Left colon (tissue), 2 donors: Measurements from ENCODE around the gene GPATCH2L. TPM values are rescaled to one million over a fixed set of nuclear protein-coding genes. Genes with fewer than 3 reads are reported as not detected.

Experiments used
- ATAC-seq: fragments of 200-7000 bp; cut with Tn5 transposase; one replicate; pipeline ENCODE4 v1.9.1; 2020; ENCODE audit warnings: mild to moderate bottlenecking, moderate library complexity
- DNase-seq, 2 donors: peaks; one replicate each; pipeline ENCODE4 v3.0.0-alpha.2; 2020
- intact Hi-C, 2 donors: fragments of 100-400 bp; cut with DNase I in 1 of 2; cut with micrococcal nuclease in 1 of 2; formaldehyde crosslinking; loops; one replicate each; pipeline versions ENCODE4 v1.11.2 to v1.14.0; 2022; cut with DNase I, micrococcal nuclease
- total RNA-seq, 2 donors: library from RNA; stranded (reverse); fragmentation: NEBNext Ultra II Directional; extraction: Animal tissue kit (Norgen Biotek cat#: 25700); gene quantifications; one replicate each; pipeline ENCODE4 v1.2.1, GENCODE V29; 2021
- donor health status: DM: no; HTN: no; CAD: no.
- donor health status: DM: yes; HTN: yes; CAD: no.

The GPATCH2L gene
- total RNA-seq, 2 donors from 2014 or later: 32.1 to 37.6 TPM

- ATAC-seq: no peak
- no peak for DNase-seq
- intact Hi-C loops: no loop called here
Measured at GRCh38 chr14:76186308-76187027, 34.7 kb downstream of the GPATCH2L start.

GRCh38 chr14:76191297-76191696 is 39.6 kb downstream of the GPATCH2L start:
- ATAC-seq (no peak), DNase-seq (peak; percentile 4 to 31)
- intact Hi-C loops: no loop called here

GRCh38 chr14:76193696-76194095 is 42.0 kb downstream of the GPATCH2L start:
- intact Hi-C loops: no loop called here
- ATAC-seq (no peak), DNase-seq (no peak)

- ATAC-seq (no peak), DNase-seq (no peak)
- intact Hi-C loops: no loop called here
Measured at GRCh38 chr14:76194327-76194726, 42.6 kb downstream of the GPATCH2L start.

- intact Hi-C loops: no loop called here
- ATAC-seq (no peak), DNase-seq (no peak)
Measured at GRCh38 chr14:76195003-76195402, 43.3 kb downstream of the GPATCH2L start.

- no peak for DNase-seq
- ATAC-seq: no peak
- intact Hi-C loops: no loop called here
Measured at GRCh38 chr14:76196980-76197695, 45.4 kb downstream of the GPATCH2L start.

GRCh38 chr14:76201162-76201561 is 49.4 kb downstream of the GPATCH2L start:
- intact Hi-C loops: no loop called here
- ATAC-seq (no peak), DNase-seq (no peak)

GRCh38 chr14:76203086-76204001 is 51.6 kb downstream of the GPATCH2L start:
- DNase-seq: peak; percentile 16 to 25

GRCh38 chr14:76204461-76205230 is 52.9 kb downstream of the GPATCH2L start:
- no peak for DNase-seq
- no peak for ATAC-seq
- intact Hi-C loops: no loop called here

More at GRCh38 chr14:76203086-76204001, 51.6 kb downstream of the GPATCH2L start:
- intact Hi-C loops: no loop called here
- no peak for ATAC-seq

- no peak for DNase-seq
- intact Hi-C loops: no loop called here
- no peak for ATAC-seq
Measured at GRCh38 chr14:76205708-76206107, 54.0 kb downstream of the GPATCH2L start.

GRCh38 chr14:76208340-76208739 is 56.6 kb downstream of the GPATCH2L start:
- no peak for ATAC-seq
- intact Hi-C loops: no loop called here
- DNase-seq: no peak

GRCh38 chr14:76212242-76212641 is 60.5 kb downstream of the GPATCH2L start:
- intact Hi-C loops: no loop called here
- DNase-seq (no peak), ATAC-seq (no peak)

GRCh38 chr14:76217179-76217578 is 65.5 kb downstream of the GPATCH2L start:
- intact Hi-C loops: no loop called here
- no peak for ATAC-seq
- no peak for DNase-seq

GRCh38 chr14:76218662-76219061 is 66.9 kb downstream of the GPATCH2L start:
- intact Hi-C loops: no loop called here
- DNase-seq: no peak
- ATAC-seq: no peak

GRCh38 chr14:76219873-76220272 is 68.2 kb downstream of the GPATCH2L start:
- intact Hi-C loops: no loop called here
- ATAC-seq: no peak
- DNase-seq: no peak

GRCh38 chr14:76227450-76228050 is 75.8 kb downstream of the GPATCH2L start:
- ATAC-seq (no peak), DNase-seq (no peak)
- intact Hi-C loops: no loop called here

GRCh38 chr14:76228138-76228537 is 76.4 kb downstream of the GPATCH2L start:
- intact Hi-C loops: no loop called here
- ATAC-seq (no peak), DNase-seq (no peak)

- ATAC-seq: no peak
- intact Hi-C loops: no loop called here
- no peak for DNase-seq
Measured at GRCh38 chr14:76232800-76233199, 81.1 kb downstream of the GPATCH2L start.
